Thyroid gland (tissue), 4 donors: Measurements from ENCODE around the gene GPR15. TPM values are rescaled to one million over a fixed set of nuclear protein-coding genes. Genes with fewer than 3 reads are reported as not detected.

ENCODE experiments used
- DNase-seq, 2 donors: peaks; one replicate each; pipeline ENCODE4 v3.0.0-alpha.2; 2019
- H3K27ac ChIP-seq, 3 donors: fragments of 200-600 bp; sonication (generic); 1 replicate in 2 of 3; 2 replicates in 1 of 3; pipeline ENCODE4 v1.5.1; 2016 to 2019; ENCODE audit warnings: mild to moderate bottlenecking in 1 of 3, moderate library complexity in 1 of 3
- H3K27me3 ChIP-seq: fragments of 200-600 bp; sonication (generic); one replicate; pipeline ENCODE4 v1.5.1; 2019
- H3K36me3 ChIP-seq, 2 donors: fragments of 200-600 bp; sonication (generic); one replicate each; pipeline ENCODE4 v1.5.1; 2016 to 2019
- H3K4me1 ChIP-seq, 2 donors: fragments of 200-600 bp; sonication (generic); one replicate each; pipeline ENCODE4 v1.5.1; 2017 to 2019
- H3K4me3 ChIP-seq, 3 donors: fragments of 200-600 bp; sonication (generic); replicated peaks in 1 of 3; 1 replicate in 2 of 3; 2 replicates in 1 of 3; pipeline ENCODE4 v1.5.1; 2016; ENCODE audit warnings: mild to moderate bottlenecking in 1 of 3
- H3K9me3 ChIP-seq: fragments of 200-600 bp; sonication (generic); one replicate; pipeline ENCODE4 v1.5.1; 2017
- POLR2A ChIP-seq, 2 donors: fragments of 450-650 bp; IDR thresholded peaks; one replicate each; pipeline ENCODE4 v1.6.1; 2017; ENCODE audit warnings: antibody characterized with exemption in 2 of 2, mild to moderate bottlenecking in 2 of 2, moderate library complexity in 1 of 2
- WGBS, 2 donors: methylation state at CpG; one replicate each; pipeline ENCODE4 v1.1.5; 2017; 5-methylcytosine and 5-hydroxymethylcytosine counted together
- intact Hi-C: fragments of 100-400 bp; cut with DNase I; formaldehyde crosslinking; loops from one replicate; pipeline ENCODE4 v1.15.1; 2023
- total RNA-seq, 4 donors: library from RNA; depleted of rRNA; stranded (reverse); fragments of >200 nt; gene quantifications; one replicate each; pipeline ENCODE4 v1.2.3, GENCODE V29; 2016
- TF ChIP-seq, protein P1 (sequence below), 6 experiments: fragments of 200-600 bp in 3 of 6; fragments of 450-650 bp in 3 of 6; sonication (generic) in 3 of 6; IDR thresholded peaks; one replicate each; pipeline ENCODE4 v1.5.1; 2016 to 2019; ENCODE audit warnings: antibody characterized with exemption in 6 of 6, mild to moderate bottlenecking in 2 of 6, inconsistent platforms in 1 of 6, moderate library complexity in 1 of 6

The GPR15 gene
- total RNA-seq, 4 donors from 2014 or later = not detected

GRCh38 chr3:98565843-98566242 is 34.1 kb downstream of the GPR15 start:
- Histone ChIP-seq H3K27ac (no peak overlapping the region), H3K4me1 (no peaks in the 10 kb centered on the region), H3K27me3 (no peaks in the 10 kb centered on the region), H3K4me3 (no peak overlapping the region), H3K9me3 (no peaks in the 10 kb centered on the region), H3K36me3 (no peaks in the 10 kb centered on the region)
- no peak for DNase-seq
- no peak for TF ChIP-seq POLR2A (IDR thresholded peaks at IDR 0.05)
- TF ChIP-seq, protein P1, sequence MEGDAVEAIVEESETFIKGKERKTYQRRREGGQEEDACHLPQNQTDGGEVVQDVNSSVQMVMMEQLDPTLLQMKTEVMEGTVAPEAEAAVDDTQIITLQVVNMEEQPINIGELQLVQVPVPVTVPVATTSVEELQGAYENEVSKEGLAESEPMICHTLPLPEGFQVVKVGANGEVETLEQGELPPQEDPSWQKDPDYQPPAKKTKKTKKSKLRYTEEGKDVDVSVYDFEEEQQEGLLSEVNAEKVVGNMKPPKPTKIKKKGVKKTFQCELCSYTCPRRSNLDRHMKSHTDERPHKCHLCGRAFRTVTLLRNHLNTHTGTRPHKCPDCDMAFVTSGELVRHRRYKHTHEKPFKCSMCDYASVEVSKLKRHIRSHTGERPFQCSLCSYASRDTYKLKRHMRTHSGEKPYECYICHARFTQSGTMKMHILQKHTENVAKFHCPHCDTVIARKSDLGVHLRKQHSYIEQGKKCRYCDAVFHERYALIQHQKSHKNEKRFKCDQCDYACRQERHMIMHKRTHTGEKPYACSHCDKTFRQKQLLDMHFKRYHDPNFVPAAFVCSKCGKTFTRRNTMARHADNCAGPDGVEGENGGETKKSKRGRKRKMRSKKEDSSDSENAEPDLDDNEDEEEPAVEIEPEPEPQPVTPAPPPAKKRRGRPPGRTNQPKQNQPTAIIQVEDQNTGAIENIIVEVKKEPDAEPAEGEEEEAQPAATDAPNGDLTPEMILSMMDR (IDR thresholded peaks at IDR 0.05) = no peak
- intact Hi-C loops = no loop called here
- 83 to 85% methylated on average over 6 of the region's 6 CpGs for WGBS, 2 donors

GRCh38 chr3:98567666-98568270 is 36.0 kb downstream of the GPR15 start:
- TF ChIP-seq POLR2A (IDR thresholded peaks at IDR 0.05) = no peak
- TF ChIP-seq, protein P1 (IDR thresholded peaks at IDR 0.05) = no peak
- Histone ChIP-seq H3K36me3 (no peaks in the 10 kb centered on the region), H3K27ac (no peak overlapping the region), H3K4me1 (no peaks in the 10 kb centered on the region), H3K27me3 (no peaks in the 10 kb centered on the region), H3K4me3 (no peak overlapping the region), H3K9me3 (no peaks in the 10 kb centered on the region)
- DNase-seq = no peak
- WGBS, 2 donors = 84 to 90% methylated on average over 2 of the region's 2 CpGs
- intact Hi-C loops = no loop called here

GRCh38 chr3:98568402-98568801 is 36.6 kb downstream of the GPR15 start:
- no peaks in the 10 kb centered on the region for H3K36me3 ChIP-seq
- H3K27me3 ChIP-seq = no peaks in the 10 kb centered on the region
- TF ChIP-seq POLR2A (IDR thresholded peaks at IDR 0.05) = no peak
- TF ChIP-seq, protein P1 (IDR thresholded peaks at IDR 0.05) = no peak
- no peak for DNase-seq
- H3K9me3 ChIP-seq = no peaks in the 10 kb centered on the region
- WGBS, 2 donors = 80 to 87% methylated on average over 3 of the region's 3 CpGs
- H3K4me1 ChIP-seq = no peaks in the 10 kb centered on the region
- intact Hi-C loops = no loop called here
- H3K27ac ChIP-seq = no peak overlapping the region
- no peak overlapping the region for H3K4me3 ChIP-seq

DNA sequence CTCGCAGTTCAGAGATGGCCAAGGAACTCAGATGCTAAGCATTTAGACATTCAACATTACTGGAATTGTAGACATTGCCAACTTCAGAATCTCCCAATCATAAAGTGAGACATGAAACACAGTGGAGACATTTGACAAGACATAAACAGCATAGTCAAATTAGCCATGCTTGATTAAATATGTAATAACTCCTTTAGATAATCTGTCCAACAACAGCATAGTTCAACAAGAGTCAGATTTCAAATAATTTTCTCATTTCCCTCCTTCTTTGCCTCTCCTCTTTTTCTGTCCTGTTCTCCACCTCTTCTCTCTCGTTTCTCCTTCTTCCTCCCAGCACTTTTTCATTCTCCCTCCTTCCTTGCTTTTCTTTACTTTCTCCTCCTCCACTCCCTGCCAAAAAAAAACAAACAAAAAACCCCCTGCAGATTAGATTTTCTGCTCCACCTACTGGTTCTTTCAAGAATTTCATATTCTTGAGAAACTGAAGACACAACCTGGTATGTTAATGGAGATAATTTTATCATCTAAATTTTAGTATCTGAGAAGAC is 41.5 kb downstream of the GPR15 start:
- intact Hi-C loops = no loop called here
- H3K9me3 ChIP-seq = no peaks in the 10 kb centered on the region
- WGBS, 2 donors = 44 to 50% methylated on average over 2 of the region's 2 CpGs
- no peak for TF ChIP-seq POLR2A (IDR thresholded peaks at IDR 0.05)
- TF ChIP-seq, protein P1 (IDR thresholded peaks at IDR 0.05) = peak in 1 of 6 experiments; percentile 34
- H3K27me3 ChIP-seq = no peaks in the 10 kb centered on the region
- H3K36me3 ChIP-seq = peaks cover 0 to 17% of the 10 kb centered on the region in 2 donors
- no peak overlapping the region for H3K4me3 ChIP-seq
- H3K27ac ChIP-seq = no peak overlapping the region
- peaks cover 0 to 5% of the 10 kb centered on the region in 2 donors for H3K4me1 ChIP-seq
- no peak for DNase-seq

GRCh38 chr3:98574132-98574531 is 42.4 kb downstream of the GPR15 start:
- no peak overlapping the region for H3K27ac ChIP-seq
- TF ChIP-seq, protein P1 (IDR thresholded peaks at IDR 0.05) = no peak
- no peak for TF ChIP-seq POLR2A (IDR thresholded peaks at IDR 0.05)
- no peaks in the 10 kb centered on the region for H3K9me3 ChIP-seq
- H3K36me3 ChIP-seq = peaks cover 0 to 17% of the 10 kb centered on the region in 2 donors
- H3K27me3 ChIP-seq = no peaks in the 10 kb centered on the region
- WGBS, 2 donors = 83 to 87% methylated on average over 6 of the region's 6 CpGs
- no peak overlapping the region for H3K4me3 ChIP-seq
- H3K4me1 ChIP-seq = peaks cover 0 to 5% of the 10 kb centered on the region in 2 donors
- intact Hi-C loops = no loop called here
- DNase-seq = no peak
